H4 (cell line): ENCODE data around the gene AMHR2. TPM values are rescaled to one million over a fixed set of nuclear protein-coding genes. Genes with fewer than 3 reads are reported as not detected.

Source experiments
- DNase-seq: peaks from one replicate; pipeline ENCODE4 v3.0.0-alpha.2; 2015; ENCODE audit warnings: low spot score
- total RNA-seq: library from RNA; depleted of rRNA; stranded (reverse); fragments of >200 nt; shearing (Covaris generic); gene quantifications from 2 replicates; pipeline ENCODE4 v1.2.3, GENCODE V29; 2014; rRNA removed

The AMHR2 gene
- total RNA-seq, 1 experiment from 2014 or later, result not detected

DNA sequence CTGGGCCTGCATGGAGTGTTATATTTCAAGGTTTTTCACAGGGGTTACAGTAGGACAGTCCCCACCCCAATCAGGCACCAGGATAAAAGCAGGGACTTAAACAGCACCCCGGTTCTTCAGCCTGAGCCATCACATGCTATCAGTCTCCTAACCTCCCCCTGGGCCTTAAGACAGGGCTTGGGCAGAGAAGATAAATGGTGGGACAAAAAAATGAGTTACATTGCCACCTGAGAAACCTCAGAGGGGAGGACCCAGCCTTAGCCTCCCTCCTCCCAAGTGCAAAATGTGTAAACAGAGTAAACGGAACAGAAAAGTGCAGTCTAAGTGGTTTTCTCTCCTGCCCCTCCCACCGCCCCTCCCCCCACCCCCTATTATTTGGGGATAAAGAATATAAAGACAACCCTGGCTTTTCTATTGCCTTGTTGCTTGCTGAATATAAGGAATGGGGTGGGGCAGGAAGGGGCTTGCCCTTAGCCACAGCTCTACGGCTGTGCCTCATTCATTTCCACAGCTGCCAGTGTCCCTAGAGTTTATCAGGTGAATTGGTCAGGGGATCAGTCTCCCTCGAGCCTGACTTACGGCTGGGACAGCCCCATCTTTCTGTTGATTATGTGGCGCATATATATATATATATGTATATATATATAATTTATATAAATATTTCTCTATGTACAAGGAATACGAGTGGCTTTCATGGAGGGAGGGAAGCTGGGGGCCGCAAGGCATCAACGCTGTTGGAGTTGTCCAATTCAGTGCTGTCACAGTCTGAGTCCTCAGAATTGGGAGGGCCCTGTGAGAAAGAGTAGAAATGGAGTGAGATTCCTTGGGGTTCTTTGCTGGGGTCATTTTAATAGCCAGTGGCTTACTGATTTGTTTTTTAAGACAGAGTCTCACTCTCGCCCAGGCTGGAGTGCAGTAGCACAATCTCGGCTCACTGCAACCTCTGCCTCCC is 57.1 kb downstream of the AMHR2 start:
- no peak for DNase-seq

Other genes starting within 250 kb of the AMHR2 start
- 4.7 and 6.3 TPM in 2 replicates for gene ZNF740, start 243.1 kb upstream of the AMHR2 start, total RNA-seq
- 0.66 and 2.8 TPM in 2 replicates for gene CSAD, start 242.9 kb upstream of the AMHR2 start, total RNA-seq
- gene ITGB7, start 216.6 kb upstream of the AMHR2 start, total RNA-seq, result 0.39 and 1.2 TPM in 2 replicates
- 20.0 and 24.2 TPM in 2 replicates for gene RARG, start 191.6 kb upstream of the AMHR2 start, total RNA-seq
- gene ESPL1, start 155.6 kb upstream of the AMHR2 start, total RNA-seq, result 7.8 and 22.6 TPM in 2 replicates
- gene PFDN5, start 128.3 kb upstream of the AMHR2 start, total RNA-seq, result 462 and 537 TPM in 2 replicates
- 80.2 and 82.8 TPM in 2 replicates for gene MYG1, start 124.2 kb upstream of the AMHR2 start, total RNA-seq
- 57.0 and 74.6 TPM in 2 replicates for gene AAAS, start 102.2 kb upstream of the AMHR2 start, total RNA-seq
- gene SP7, start 87.5 kb upstream of the AMHR2 start, total RNA-seq, result not detected in 2 replicates
- 26.9 and 33.4 TPM in 2 replicates for gene SP1, start 43.7 kb upstream of the AMHR2 start, total RNA-seq
- gene PRR13, start 17.9 kb downstream of the AMHR2 start, total RNA-seq, result 59.6 and 110 TPM in 2 replicates
- 187 and 206 TPM in 2 replicates for gene PCBP2, start 28.2 kb downstream of the AMHR2 start, total RNA-seq
- gene MAP3K12, start 75.6 kb downstream of the AMHR2 start, total RNA-seq, result 9.1 and 14.3 TPM in 2 replicates
- 46.4 and 47.0 TPM in 2 replicates for gene TARBP2, start 77.4 kb downstream of the AMHR2 start, total RNA-seq
- gene NPFF, start 83.6 kb downstream of the AMHR2 start, total RNA-seq, result not detected in 2 replicates
- 6.1 and 12.4 TPM in 2 replicates for gene ATF7, start 202.5 kb downstream of the AMHR2 start, total RNA-seq